Measurements from ENCODE around the gene NFIX.

DNA sequence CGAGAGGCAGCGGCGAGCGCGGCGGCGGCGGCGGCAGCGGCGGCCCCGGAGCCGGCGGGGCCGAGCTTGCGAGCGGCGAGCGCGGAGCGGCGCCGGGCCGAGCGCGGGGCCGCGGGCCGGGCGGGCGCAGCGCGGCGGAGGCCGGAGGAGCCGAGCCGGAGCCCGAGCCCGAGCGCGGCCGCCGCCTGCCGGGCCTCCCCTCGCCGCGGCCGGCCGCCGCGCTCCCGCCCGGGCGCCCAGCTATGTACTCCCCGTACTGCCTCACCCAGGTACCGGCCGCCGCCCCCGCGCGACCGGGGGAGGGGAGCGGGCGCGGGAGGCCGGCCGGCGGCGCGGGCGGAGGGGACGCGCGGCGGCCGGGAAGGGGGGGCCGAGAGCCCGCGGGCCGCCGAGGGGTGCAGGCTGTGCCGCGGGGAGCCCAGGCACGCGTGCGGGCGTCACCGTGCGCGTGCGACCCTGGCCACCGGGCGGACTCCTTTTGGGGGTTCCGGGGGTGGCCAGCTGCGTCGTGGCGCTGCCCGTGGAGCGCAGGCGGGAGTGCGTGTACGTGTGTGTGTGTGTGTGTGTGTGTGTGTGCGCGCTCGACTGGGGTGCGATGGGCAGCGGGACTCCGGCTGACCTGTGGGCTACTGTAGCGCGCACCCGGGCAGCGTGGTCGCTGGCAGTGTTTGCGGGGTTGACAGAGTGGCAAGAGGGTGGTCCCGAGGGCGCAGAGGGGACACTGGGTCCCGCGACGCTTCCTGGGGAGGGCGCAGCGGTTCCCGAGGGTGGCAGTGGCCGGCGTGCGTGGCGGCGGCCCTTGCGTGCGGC lies 526 bp downstream of the NFIX start:
- TF ChIP-seq, protein P1, sequence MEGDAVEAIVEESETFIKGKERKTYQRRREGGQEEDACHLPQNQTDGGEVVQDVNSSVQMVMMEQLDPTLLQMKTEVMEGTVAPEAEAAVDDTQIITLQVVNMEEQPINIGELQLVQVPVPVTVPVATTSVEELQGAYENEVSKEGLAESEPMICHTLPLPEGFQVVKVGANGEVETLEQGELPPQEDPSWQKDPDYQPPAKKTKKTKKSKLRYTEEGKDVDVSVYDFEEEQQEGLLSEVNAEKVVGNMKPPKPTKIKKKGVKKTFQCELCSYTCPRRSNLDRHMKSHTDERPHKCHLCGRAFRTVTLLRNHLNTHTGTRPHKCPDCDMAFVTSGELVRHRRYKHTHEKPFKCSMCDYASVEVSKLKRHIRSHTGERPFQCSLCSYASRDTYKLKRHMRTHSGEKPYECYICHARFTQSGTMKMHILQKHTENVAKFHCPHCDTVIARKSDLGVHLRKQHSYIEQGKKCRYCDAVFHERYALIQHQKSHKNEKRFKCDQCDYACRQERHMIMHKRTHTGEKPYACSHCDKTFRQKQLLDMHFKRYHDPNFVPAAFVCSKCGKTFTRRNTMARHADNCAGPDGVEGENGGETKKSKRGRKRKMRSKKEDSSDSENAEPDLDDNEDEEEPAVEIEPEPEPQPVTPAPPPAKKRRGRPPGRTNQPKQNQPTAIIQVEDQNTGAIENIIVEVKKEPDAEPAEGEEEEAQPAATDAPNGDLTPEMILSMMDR (conservative IDR thresholded peaks at IDR 0.05 in 1 of 2, IDR thresholded peaks at IDR 0.05 in 1 of 2; ENCODE audit: extremely low read depth in 1 of 2, insufficient read depth in 1 of 2, low read depth in 1 of 2, low read length in 2 of 2): no peak
- no peak for TF ChIP-seq EZH2 (IDR thresholded peaks at IDR 0.05; ENCODE audit: borderline replicate concordance, low read length)
